Stimulated activated naive CD8-positive, alpha-beta T cell treated with anti-CD3 and anti-CD28 coated beads, Interleukin-15, Interleukin-2, amounts not matched to agents 100 ng/mL and 50 ng/mL, for 24 hours (primary cell): Measurements from ENCODE around the gene C1QTNF12.
A peak's percentile ranks its signal among the peaks of the same experiment; 100 is the strongest.

Source experiments
- H3K27ac Mint-ChIP-seq: one replicate; pipeline ENCODE4 v1.8.0; 2021; ENCODE audit warnings: mild to moderate bottlenecking, mixed read lengths
- H3K27me3 Mint-ChIP-seq: one replicate; pipeline ENCODE4 v1.8.0; 2021; ENCODE audit warnings: mixed read lengths
- H3K36me3 Mint-ChIP-seq: one replicate; pipeline ENCODE4 v1.8.0; 2021; ENCODE audit warnings: low read depth, mixed read lengths
- H3K4me1 Mint-ChIP-seq: one replicate; pipeline ENCODE4 v1.8.0; 2021; ENCODE audit warnings: low read depth, mixed read lengths
- H3K4me3 Mint-ChIP-seq: one replicate; pipeline ENCODE4 v1.8.0; 2021; ENCODE audit warnings: mild to moderate bottlenecking, mixed read lengths
- H3K9me3 Mint-ChIP-seq: one replicate; pipeline ENCODE4 v1.8.0; 2021; ENCODE audit warnings: mixed read lengths

Gene C1QTNF12

DNA sequence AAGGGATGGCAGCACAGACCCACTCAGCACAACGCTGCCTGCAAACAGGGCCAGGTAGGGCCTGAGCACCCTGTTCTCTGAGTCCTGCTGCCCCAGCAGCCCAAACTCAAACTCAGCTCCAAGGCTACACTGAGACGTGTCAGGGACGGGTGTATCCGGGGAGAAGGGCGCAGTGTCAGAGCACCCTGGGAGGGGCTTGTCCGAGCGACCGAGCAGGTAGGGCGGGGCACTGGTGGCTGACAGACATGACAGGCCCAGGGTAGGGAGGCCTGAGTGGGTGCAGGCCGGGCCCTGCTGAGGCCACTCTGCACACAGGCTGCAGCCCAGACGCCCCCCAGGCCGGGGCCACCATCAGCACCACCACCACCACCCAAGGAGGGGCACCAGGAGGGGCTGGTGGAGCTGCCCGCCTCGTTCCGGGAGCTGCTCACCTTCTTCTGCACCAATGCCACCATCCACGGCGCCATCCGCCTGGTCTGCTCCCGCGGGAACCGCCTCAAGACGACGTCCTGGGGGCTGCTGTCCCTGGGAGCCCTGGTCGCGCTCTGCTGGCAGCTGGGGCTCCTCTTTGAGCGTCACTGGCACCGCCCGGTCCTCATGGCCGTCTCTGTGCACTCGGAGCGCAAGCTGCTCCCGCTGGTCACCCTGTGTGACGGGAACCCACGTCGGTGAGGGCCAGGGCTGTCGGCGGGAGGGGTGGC lies 39.2 kb upstream of the C1QTNF12 start:
- Mint-ChIP-seq H3K4me3 (no peak overlapping the region), H3K9me3 (no peaks in the 10 kb centered on the region), H3K27me3 (no peaks in the 10 kb centered on the region), H3K27ac (no peak overlapping the region), H3K4me1 (no peaks in the 10 kb centered on the region), H3K36me3 (no peaks in the 10 kb centered on the region)

DNA sequence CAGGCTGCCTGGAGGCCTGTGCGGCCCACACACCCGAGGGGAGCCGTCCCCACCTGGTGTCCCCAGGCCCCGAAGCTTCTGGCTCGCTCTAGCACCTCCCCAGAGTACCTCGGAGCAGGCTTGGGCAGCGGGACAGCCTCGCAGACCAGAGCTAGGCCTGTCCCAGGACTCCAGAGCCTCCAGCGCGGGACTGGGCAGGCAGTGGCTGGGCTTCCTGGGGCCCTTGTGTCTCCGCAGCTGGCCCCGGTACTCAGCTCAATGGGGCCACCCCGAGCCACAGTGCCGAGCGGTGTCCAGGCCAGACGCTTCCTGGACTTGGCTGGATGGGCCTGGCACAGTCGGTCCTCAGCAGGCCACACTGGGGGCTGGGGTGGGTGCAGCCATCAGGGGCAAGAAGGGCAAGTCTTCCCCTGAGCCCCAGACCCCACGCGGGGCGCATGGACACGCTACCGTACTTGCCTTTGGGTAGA lies 38.6 kb upstream of the C1QTNF12 start:
- Mint-ChIP-seq H3K4me1 (no peaks in the 10 kb centered on the region), H3K36me3 (no peaks in the 10 kb centered on the region), H3K9me3 (no peaks in the 10 kb centered on the region), H3K4me3 (no peak overlapping the region), H3K27me3 (no peaks in the 10 kb centered on the region), H3K27ac (no peak overlapping the region)

DNA sequence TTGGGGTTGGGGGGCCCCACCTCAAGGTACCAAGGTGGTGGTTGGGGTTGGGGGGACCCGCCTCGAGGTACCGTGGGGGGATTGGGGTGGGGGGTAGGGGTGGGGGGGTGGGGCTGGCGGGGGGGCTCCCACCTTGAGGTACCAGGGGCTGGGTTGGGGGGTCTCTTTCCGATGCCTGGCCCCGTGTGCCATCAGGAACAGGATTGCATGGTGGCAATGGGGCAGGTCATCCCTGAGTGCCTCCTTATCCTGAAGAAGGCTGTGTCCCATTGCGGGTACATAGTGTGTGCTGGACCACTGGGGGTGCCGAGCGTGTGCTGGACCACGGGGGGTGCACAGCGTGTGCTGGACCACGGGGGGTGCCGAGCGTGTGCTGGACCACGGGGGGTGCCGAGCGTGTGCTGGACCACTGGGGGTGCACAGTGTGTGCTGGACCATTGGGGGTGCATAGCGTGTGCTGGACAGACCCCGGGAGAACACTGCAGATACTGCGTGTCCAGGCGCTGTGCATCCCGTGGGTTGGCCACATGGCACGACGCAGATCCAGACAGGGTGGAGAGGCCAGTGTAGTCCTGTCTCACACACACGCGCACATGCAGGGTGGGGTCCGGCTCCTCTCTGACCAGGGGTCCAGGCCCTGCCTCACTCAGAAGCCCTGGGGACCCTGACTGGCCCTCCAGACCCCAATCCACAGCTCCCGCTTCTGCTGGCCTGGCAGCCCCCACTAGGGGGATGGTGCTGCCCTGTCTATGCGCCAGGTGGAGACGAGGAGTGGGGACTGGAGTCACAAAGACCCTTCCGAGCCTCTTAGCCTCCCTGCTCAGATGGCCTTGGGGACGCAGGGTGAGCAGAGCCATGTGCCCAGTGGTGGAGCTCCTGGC lies 37.9 kb upstream of the C1QTNF12 start:
- Mint-ChIP-seq H3K27ac (no peak overlapping the region), H3K4me3 (no peak overlapping the region), H3K4me1 (no peaks in the 10 kb centered on the region), H3K27me3 (no peaks in the 10 kb centered on the region), H3K9me3 (no peaks in the 10 kb centered on the region), H3K36me3 (no peaks in the 10 kb centered on the region)

DNA sequence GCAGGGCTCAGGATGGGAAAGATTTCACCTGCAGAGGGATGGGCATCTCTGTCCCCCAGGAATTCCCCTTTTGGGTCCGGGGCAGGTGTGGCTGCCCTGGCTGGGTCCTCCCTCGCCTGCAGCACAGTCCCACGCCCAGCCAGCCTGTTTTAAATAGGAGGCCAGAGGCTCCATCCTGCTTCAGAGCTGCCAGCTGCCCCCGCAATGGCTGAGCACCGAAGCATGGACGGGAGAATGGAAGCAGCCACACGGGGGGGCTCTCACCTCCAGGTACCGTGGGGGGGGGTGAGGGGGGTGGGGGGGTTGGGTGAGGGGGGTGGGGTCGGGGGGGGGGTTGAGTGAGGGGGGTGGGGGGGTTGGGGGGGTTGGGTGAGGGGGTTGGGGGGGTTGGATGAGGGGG lies 37.3 kb upstream of the C1QTNF12 start:
- Mint-ChIP-seq H3K9me3 (no peaks in the 10 kb centered on the region), H3K27ac (no peak overlapping the region), H3K4me3 (no peak overlapping the region), H3K4me1 (no peaks in the 10 kb centered on the region), H3K36me3 (no peaks in the 10 kb centered on the region), H3K27me3 (no peaks in the 10 kb centered on the region)

DNA sequence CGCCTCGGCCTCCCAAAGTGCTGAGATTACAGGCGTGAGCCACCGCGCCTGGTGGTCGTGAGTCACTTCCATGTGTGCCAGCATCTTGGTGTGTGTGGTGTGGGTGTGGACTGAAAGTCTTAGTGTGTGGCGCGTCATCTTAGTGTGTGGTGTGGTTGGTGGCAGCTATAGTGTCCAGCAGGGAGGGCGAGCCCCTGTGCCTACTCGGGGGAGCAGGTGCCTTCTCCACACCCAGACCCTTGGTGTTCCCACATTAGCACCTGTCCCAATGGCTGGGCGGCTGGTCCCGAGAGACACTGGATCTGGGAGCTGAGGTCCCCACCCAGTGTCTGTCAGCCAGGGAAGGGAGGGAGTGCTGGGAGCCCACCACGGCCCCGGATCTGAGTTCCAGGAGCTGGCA lies 36.5 kb upstream of the C1QTNF12 start:
- H3K9me3 Mint-ChIP-seq, result no peaks in the 10 kb centered on the region

DNA sequence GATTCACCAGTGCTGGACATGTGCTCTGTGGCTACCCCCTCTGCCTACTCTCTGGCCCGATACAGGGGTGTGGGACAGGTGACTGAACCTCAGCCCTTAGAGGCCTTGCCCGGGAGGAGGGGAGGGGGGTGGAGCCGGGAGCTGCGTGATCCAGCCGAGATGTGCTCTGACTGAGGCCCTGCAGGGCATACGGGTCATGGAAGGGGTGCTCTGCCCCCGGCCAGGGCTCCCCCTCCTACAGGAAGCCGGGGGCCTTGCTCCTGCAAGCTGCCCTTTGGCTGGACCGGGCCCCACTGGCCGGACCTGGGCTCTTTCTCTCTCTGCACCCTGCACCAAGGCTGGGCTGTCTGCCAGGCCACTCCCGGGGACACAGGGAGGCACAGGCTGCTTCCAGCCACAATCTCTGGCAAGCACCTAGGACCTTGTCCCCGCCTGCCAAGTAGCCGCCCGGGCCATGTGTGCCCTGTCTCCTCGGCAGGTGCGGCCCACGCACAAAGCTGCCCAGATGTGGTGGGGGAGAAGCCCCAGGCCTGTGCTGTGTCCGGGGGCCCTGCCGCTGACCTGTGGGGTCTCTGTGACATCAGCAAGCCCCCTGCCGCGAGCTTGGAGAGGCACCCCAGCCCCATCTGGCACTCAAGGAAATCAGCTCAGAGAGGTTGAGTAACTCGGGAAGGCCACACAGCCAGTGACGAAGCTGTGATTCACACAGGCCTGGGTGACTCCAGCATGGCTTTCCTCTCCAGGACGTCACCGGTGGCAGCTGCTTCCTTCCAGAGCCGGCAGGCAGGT lies 35.2 kb upstream of the C1QTNF12 start:
- Mint-ChIP-seq H3K9me3 (no peaks in the 10 kb centered on the region), H3K36me3 (no peaks in the 10 kb centered on the region), H3K4me3 (no peak overlapping the region), H3K27ac (no peak overlapping the region), H3K4me1 (no peaks in the 10 kb centered on the region), H3K27me3 (no peaks in the 10 kb centered on the region)

More for the DNA sequence above, 36.5 kb upstream of the C1QTNF12 start:
- Mint-ChIP-seq H3K36me3 (no peaks in the 10 kb centered on the region), H3K27ac (no peak overlapping the region), H3K27me3 (no peaks in the 10 kb centered on the region), H3K4me1 (no peaks in the 10 kb centered on the region), H3K4me3 (no peak overlapping the region)

DNA sequence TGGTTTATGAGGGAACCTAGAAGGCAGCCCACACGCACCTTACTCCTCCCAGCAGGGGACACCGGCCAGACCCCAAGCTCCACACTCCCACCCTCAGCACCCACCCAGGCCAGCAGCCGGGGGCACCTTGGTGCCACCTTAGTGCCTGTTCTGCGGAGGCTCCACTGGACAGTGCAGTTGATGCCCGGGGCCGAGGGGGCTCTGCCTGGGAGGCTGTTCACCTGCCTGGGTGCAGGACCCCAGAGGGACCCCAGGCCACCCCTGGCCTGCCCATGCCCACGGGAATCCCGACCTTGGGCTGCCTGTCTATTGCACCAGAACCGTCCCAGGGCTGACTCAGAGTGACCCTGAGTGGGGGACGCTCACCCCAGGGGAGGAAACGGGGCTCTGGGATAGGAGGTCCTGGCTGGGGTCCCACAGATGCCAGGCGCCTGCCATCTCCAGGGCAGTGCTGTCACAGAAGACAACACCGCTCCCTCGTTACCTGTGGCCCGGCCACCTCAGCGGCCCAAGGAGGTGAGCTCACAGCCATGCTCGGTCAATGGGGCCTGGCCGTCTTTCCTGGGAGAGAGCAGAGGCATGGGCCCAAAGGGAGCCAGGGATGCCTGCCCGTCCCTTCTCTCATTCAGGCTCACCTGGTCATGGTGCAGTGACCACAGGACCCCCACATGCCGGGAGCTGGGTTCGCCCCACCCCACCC lies 34.4 kb upstream of the C1QTNF12 start:
- Mint-ChIP-seq H3K27me3 (no peaks in the 10 kb centered on the region), H3K4me3 (no peak overlapping the region), H3K27ac (no peak overlapping the region), H3K4me1 (no peaks in the 10 kb centered on the region), H3K9me3 (no peaks in the 10 kb centered on the region), H3K36me3 (no peaks in the 10 kb centered on the region)

DNA sequence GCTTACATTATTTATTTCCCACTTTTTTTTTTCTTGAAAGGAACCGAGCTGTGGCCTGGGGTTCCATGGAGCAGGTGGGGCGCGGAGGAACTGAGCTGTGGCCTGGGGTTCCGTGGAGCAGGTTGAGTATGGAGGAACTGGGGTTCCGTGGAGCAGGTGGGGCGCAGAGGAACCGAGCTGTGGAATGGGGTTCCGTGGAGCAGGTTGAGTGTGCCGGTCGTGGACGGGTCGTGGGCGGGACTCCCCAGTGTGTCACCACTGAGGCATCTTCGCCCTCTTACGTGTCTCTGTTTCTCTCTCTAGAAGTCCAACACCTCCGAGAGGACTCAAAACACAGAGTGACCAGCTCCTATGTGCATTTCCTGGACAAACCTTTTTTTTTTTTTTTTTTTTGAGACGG lies 32.5 kb upstream of the C1QTNF12 start:
- Mint-ChIP-seq H3K4me3 (no peak overlapping the region), H3K27me3 (no peaks in the 10 kb centered on the region), H3K36me3 (no peaks in the 10 kb centered on the region), H3K9me3 (no peaks in the 10 kb centered on the region), H3K4me1 (peaks cover 4% of the 10 kb centered on the region), H3K27ac (no peak overlapping the region)

DNA sequence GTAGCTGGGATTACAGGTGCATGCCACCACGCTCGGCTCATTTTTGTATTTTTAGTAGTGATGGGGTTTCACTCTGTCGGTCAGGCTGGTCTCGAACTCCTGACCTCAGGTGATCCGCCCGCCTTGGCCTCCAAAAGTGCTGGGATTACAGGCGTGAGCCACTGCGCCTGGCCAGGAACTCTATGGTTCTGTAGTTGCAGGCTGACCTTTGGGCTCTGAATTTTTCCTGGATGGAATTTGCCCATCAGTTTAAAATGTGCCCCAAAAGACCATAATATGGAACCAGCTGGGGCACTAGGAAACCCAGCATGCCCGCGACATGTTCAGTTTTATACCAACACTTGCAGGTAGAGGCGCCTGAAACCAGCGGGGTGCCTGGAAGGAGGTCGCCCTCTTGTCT lies 32.1 kb upstream of the C1QTNF12 start:
- Mint-ChIP-seq H3K27me3 (no peaks in the 10 kb centered on the region), H3K4me1 (peaks cover 4% of the 10 kb centered on the region), H3K9me3 (no peaks in the 10 kb centered on the region), H3K27ac (no peak overlapping the region), H3K4me3 (no peak overlapping the region), H3K36me3 (no peaks in the 10 kb centered on the region)

DNA sequence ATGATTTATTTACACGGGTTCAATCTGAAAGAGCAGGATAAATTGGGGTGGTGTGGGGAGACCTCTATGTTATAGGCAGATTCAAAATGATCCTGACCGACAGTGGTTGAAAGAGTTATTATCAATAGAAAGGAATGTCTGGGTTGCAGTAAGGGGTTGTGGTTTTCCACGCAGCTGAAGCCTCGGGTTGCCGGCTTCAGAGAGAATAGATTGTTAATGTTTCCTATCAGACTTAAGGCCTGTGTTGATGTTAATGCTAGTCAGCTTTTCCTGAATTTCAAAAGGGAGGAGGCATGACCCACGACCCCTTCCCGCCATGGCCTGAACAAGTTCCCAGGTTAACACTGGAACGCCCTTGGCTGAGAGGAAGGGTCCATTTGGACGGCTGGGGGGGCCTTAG lies 29.3 kb upstream of the C1QTNF12 start:
- peaks cover 26% of the 10 kb centered on the region for H3K4me1 Mint-ChIP-seq
- peaks cover 11% of the 10 kb centered on the region for H3K36me3 Mint-ChIP-seq
- H3K9me3 Mint-ChIP-seq, result no peaks in the 10 kb centered on the region
- no peak overlapping the region for H3K27ac Mint-ChIP-seq
- H3K27me3 Mint-ChIP-seq, result no peaks in the 10 kb centered on the region
- no peak overlapping the region for H3K4me3 Mint-ChIP-seq

DNA sequence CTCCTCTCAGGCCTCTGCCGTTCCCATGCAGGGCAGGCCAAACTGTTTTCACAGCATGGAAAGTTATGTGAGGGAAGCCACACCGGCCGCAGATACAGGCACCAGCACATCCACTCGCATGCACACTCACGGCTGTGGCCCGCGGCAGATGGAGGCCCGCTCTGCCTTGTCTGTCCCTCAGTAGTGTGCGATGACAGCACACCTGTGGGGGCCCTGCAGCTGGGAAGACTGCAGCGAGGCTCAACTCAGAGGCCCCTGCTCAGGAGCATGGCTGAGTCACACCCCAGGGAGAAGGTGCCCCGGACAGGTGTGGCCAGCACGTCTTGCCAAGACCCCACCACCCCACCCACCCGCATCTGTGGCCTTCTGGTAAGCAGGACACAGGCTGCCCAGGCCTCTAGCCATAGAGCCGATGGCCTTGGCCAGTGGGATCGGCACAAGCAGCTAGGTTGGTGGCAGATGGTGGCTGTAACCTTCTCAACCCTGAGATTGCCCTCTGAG lies 28.5 kb upstream of the C1QTNF12 start:
- no peak overlapping the region for H3K27ac Mint-ChIP-seq
- no peaks in the 10 kb centered on the region for H3K9me3 Mint-ChIP-seq
- H3K36me3 Mint-ChIP-seq, result peaks cover 19% of the 10 kb centered on the region
- peaks cover 35% of the 10 kb centered on the region for H3K4me1 Mint-ChIP-seq
- H3K27me3 Mint-ChIP-seq, result no peaks in the 10 kb centered on the region
- peak overlapping the region; percentile 79 for H3K4me3 Mint-ChIP-seq

DNA sequence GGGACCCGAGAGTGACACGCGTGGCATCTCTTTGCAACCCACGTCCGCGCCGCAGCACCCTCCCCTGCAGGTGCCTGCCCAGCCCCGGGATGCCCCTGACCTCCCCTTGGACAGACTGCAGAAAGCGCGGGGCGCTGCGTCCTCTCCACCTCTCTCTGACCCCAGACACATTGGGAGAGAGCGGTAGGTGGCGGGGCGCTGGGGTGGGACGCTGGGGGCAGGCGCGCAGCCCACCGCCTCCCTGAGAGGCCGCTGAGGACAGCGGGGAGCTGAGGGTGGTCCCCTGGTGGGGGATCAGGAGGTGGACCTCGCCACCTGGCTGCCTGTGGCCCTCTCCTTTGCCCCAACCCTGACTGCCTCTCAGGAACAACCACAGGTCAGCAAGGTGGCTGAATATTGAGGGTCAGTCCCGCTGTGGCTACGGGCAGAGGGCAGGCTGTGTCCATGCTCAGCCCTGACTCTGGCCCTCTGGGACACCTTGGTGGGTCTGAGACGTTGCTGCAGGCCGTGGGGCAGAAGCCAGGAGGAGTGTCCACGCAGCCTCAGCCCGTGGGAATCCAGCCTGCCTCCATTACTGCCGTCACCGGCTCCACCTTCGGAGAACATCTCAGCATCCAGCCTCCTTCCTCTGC lies 27.9 kb upstream of the C1QTNF12 start:
- Mint-ChIP-seq H3K27me3 (no peaks in the 10 kb centered on the region), H3K9me3 (no peaks in the 10 kb centered on the region), H3K27ac (no peak overlapping the region), H3K4me1 (peaks cover 40% of the 10 kb centered on the region), H3K4me3 (peak overlapping the region; percentile 79), H3K36me3 (peaks cover 24% of the 10 kb centered on the region)

DNA sequence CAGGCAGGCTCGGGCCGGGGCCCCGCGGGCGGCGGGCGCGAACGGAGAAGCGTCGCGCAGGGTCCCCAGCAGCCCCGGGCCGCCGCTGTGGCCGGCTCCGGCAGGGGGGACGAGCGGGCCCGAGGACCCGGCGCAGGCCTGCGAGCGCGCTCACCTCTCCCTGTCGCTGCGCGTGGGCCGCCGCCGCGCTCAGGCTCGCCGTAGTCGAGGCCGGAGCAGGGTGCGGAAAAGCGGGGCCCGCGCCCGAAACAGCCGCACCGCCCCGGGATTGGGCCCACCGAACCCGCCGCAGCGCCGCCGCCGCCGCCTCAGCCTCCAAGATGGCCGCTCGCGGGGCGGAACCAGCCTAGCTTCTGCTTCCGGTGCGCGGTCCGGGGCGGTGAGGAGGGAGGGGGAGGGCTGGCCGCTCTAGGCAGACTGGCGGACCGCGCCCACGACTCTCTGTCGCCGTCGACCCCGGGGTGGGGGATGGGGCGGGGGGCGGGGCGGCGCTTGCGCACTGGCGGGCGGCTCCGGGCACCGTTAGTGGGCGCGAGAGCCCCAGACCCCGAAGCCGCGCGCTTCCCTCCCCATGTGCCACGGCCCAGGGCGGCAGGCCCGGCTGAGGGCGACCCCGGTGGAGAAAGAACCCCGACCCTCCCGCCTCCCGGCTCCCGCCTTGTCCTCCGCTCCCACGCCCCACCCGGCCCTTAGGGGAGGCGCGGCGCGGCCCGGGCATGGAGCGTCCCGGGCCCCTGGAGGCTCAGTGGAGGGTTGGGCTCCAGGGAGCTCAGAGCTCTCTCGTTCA lies 27.2 kb upstream of the C1QTNF12 start, which contains the start of gene UBE2J2:
Gene UBE2J2 (minus strand): TSS at position 343 of the 787 bp plus-strand sequence. CDS start 5,862 bp downstream, outside the sequence.
- Mint-ChIP-seq H3K4me1 (peaks cover 40% of the 10 kb centered on the region), H3K27ac (peak within 1 kb of the TSS; percentile 77), H3K27me3 (no peaks in the 10 kb centered on the region), H3K36me3 (peaks cover 24% of the 10 kb centered on the region), H3K9me3 (no peaks in the 10 kb centered on the region), H3K4me3 (peak within 1 kb of the TSS; percentile 91)
